Peyer's patch (tissue), 4 donors: ENCODE data around the gene DNHD1.

ENCODE experiments used
- POLR2A ChIP-seq, 2 donors: fragments of 450-650 bp; IDR thresholded peaks; one replicate each; pipeline ENCODE4 v1.5.1; 2017; ENCODE audit warnings: antibody characterized with exemption in 2 of 2, mild to moderate bottlenecking in 2 of 2, moderate library complexity in 2 of 2
- TF ChIP-seq, protein P1 (sequence below), 6 experiments: fragments of 450-650 bp in 4 of 6; fragments of 200-600 bp in 2 of 6; sonication (generic) in 1 of 6; IDR thresholded peaks; one replicate each; pipeline ENCODE4 v1.5.1; 2017 to 2019; ENCODE audit warnings: antibody characterized with exemption in 6 of 6, mild to moderate bottlenecking in 3 of 6, moderate library complexity in 1 of 6

DNA sequence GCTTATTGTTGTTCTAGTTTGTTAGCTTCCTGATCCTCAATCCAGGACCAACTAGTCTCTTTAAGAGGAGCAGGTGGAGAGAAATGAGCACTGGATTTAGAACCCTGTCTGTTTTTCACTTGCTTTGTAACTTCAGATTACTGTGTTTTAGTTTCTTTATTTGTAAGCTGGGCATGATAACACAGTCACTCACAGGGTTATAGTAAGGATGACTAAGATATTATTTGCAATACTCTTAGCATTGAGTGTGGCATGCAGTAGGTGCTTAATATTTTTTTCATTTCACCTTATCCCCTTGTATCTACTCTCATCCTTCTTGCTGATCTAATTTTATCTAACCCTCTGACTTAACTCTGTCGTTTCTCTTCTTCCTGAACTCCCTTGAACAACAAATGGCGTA is 33.8 kb downstream of the DNHD1 start:
- no peak for TF ChIP-seq POLR2A (IDR thresholded peaks at IDR 0.05)
- TF ChIP-seq, protein P1, sequence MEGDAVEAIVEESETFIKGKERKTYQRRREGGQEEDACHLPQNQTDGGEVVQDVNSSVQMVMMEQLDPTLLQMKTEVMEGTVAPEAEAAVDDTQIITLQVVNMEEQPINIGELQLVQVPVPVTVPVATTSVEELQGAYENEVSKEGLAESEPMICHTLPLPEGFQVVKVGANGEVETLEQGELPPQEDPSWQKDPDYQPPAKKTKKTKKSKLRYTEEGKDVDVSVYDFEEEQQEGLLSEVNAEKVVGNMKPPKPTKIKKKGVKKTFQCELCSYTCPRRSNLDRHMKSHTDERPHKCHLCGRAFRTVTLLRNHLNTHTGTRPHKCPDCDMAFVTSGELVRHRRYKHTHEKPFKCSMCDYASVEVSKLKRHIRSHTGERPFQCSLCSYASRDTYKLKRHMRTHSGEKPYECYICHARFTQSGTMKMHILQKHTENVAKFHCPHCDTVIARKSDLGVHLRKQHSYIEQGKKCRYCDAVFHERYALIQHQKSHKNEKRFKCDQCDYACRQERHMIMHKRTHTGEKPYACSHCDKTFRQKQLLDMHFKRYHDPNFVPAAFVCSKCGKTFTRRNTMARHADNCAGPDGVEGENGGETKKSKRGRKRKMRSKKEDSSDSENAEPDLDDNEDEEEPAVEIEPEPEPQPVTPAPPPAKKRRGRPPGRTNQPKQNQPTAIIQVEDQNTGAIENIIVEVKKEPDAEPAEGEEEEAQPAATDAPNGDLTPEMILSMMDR (IDR thresholded peaks at IDR 0.05): no peak
